Hepatocyte (in vitro differentiated cells): ENCODE measurements around the gene MSLN.

Source experiments
- CTCF ChIP-seq: fragments of 200-600 bp; sonication (generic); IDR thresholded peaks from 2 replicates; pipeline ENCODE4 v1.5.1; 2016; ENCODE audit warnings: antibody characterized with exemption, mild to moderate bottlenecking; ENCODE audit not compliant: poor library complexity
- EZH2 ChIP-seq: fragments of 200-600 bp; sonication (generic); IDR thresholded peaks from 2 replicates; pipeline ENCODE4 v1.6.1; 2016; ENCODE audit warnings: antibody characterized with exemption, mild to moderate bottlenecking, borderline replicate concordance

GRCh38 chr16:760545-761343 lies at the start of gene MSLN:
- TF ChIP-seq EZH2 (no peak), CTCF (no peak)
